H54 (cell line): ENCODE results near the gene PTPRG.

Source experiments
- DNase-seq: peaks from one replicate; pipeline ENCODE4 v3.0.0; 2011; ENCODE audit warnings: low spot score, mixed read lengths; ENCODE audit not compliant: insufficient read length
- FAIRE-seq: peaks from 3 replicates; lab custom pipeline; 2011; peaks lifted over from hg19 to GRCh38; lab: Jason Lieb, UNC
- POLR2A ChIP-seq: IDR thresholded peaks from 2 replicates; pipeline ENCODE4 v1.6.1; 2011; ENCODE audit warnings: low read depth, mild to moderate bottlenecking, low read length

PTPRG gene

DNA sequence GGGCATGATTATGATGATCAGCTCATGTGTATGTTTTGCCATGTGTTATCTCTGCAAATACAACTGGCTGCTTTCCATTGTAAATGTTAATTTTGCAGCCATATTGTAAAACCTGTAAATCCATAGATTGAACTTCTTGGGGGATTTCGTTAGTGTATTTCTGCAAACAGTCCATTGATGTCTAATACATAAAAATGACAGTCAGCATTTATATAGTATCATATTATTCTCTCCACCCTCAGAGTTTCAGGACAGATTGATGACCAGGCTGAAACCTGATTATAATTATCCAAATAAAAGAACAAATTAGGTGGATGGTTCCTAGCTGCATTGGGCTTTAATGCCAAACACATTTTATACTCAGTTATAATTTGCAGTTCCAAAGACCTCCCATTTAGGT, 535.1 kb downstream of the PTPRG start:
- TF ChIP-seq POLR2A = no peak
- DNase-seq = no peak
- no peak for FAIRE-seq

GRCh38 chr3:62097121-62097520, 535.8 kb downstream of the PTPRG start:
- TF ChIP-seq POLR2A = no peak
- no peak for FAIRE-seq
- no peak for DNase-seq

DNA sequence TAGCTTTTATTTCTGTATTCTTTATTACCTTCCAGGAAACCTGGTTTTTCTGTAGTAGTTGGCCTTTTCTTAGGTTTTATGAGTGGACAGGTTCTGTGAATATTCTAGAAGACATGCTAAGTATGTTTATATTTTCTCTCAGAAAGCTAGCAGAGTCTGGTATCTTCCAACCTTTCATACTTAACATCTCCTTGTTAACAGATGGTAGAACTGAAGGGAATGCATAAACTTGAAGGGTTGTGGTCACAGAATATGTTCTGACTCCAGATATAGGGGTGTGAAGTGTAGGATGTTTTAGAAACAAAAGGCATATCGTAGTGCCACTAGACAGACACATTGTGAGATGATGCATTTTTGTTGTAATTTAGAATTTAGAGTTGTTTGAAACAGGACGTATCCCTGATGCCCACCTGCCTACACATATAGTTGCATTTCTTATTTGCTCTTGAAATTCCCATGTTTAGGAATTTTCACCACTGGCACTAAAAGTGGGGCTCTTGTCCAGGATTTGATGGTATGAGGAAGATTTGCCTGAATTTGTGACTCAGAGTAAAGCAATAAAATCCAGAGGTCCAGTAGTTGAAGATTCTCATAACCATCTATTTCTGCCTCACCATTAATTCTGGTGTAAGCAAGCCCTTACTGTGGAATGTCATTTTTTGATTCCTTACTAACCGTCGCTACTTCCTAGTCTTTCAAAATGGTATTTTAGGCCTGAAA, 537.4 kb downstream of the PTPRG start:
- DNase-seq (no peak), FAIRE-seq (peak; percentile 68)
- TF ChIP-seq POLR2A = no peak

GRCh38 chr3:62100282-62100989, 539.1 kb downstream of the PTPRG start:
- no peak for DNase-seq
- no peak for TF ChIP-seq POLR2A
- FAIRE-seq = no peak

DNA sequence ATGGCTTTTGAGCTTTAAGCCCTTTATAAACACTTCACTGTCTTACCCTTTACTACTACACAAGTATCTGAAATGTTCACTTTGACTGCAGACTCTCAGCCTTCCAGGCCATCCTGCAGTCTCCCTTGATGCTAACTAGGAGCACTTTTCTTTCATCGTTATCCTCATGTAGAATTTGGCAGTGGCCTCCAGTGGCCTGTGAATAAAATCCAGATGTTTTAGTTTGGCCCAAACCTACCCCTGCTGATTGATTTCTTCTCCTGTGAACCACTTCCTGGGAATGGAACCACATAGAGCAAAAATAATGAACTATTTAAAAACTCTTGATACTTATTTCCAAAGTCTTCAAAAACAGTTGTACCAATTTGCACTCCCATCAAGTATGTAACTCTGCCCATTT, 540.1 kb downstream of the PTPRG start:
- DNase-seq = no peak

DNA sequence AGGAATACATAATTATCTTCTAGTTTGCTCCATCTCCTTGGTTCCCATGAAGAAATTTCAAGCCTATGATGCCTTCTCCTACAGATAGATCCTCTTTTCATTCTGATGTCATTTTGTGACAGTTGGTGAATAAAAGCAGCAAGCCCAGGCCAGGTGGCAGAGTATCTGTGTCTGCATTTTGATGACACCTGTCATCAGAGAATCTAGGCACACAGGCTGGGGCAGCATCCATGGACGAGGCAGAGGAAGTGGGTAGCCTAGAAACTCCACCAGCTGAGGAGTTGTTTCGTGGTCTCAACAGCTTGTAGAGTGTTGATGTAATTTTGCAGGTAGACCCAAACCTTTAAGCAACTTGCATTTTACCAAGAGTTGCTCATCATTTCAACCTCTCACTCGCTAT, 542.2 kb downstream of the PTPRG start:
- FAIRE-seq (no peak), DNase-seq (no peak)
- no peak for TF ChIP-seq POLR2A

More for the DNA sequence above, 540.1 kb downstream of the PTPRG start:
- TF ChIP-seq POLR2A = no peak
- FAIRE-seq = no peak

DNA sequence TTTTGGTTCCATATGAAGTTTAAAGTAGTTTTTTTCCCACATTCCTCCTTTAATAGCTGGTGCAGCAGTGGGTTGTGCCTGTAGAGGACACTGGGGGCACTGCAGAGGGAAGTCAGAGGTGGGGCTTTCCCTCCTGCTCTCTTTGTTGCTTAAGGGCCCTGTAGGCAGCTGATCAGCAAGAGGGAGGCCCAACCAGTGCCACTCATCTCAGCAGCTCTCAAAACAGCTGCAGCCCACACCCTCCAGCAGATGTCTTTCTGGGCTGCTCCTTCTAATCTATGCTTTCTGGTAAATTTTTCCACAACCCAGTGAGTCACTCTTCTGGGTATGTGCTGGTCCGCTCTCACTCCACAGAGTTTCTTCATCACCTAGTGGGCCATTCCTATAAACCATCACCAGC, 548.2 kb downstream of the PTPRG start:
- DNase-seq (peak; percentile 59), FAIRE-seq (peak; percentile 98)
- TF ChIP-seq POLR2A = no peak

- no peak for DNase-seq
- TF ChIP-seq POLR2A = no peak
- FAIRE-seq = peak; percentile 74
Measured at GRCh38 chr3:62110443-62111225, 549.3 kb downstream of the PTPRG start.

DNA sequence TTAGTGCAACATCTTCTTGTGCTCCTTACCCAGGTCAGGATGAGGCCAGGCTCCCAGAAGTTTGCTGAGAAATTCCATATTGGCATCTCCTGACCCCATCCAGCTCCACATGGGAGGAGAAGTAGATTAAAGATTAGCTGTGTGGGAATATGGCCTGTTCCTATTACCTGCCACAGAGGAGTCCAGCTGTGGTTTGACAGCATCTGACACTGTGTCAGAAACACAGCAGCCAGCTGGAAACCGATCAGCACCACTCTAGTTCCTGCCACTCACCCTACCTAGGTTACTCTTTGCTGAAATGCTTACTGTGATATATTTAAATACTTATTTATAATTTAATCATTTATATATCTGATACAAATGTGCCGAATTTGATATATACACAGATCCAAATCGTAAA, 551.7 kb downstream of the PTPRG start:
- no peak for TF ChIP-seq POLR2A
- DNase-seq (no peak), FAIRE-seq (no peak)

DNA sequence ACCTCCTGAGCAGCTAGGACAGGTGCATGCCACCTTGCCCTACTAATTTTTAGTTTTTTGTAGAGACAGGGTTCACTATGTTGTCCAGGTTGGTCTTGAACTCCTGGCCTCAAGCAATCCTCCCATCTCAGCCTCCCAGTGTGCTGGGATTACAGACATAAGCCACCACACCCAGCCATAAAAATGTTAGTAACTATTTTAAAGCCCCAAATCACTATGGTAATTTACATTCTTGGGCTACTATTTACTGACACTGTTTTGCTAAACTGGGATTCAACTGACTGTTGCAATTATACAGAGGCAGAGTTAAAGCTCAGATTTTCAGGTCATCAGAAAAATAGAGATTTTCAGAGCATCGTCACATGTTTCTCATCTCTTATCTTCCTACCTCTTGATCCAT, 553.4 kb downstream of the PTPRG start:
- TF ChIP-seq POLR2A = no peak
- DNase-seq (no peak), FAIRE-seq (no peak)

GRCh38 chr3:62117903-62118548, 556.7 kb downstream of the PTPRG start:
- FAIRE-seq (no peak), DNase-seq (no peak)
- no peak for TF ChIP-seq POLR2A

- FAIRE-seq (no peak), DNase-seq (no peak)
- no peak for TF ChIP-seq POLR2A
Measured at GRCh38 chr3:62119139-62119538, 557.8 kb downstream of the PTPRG start.

DNA sequence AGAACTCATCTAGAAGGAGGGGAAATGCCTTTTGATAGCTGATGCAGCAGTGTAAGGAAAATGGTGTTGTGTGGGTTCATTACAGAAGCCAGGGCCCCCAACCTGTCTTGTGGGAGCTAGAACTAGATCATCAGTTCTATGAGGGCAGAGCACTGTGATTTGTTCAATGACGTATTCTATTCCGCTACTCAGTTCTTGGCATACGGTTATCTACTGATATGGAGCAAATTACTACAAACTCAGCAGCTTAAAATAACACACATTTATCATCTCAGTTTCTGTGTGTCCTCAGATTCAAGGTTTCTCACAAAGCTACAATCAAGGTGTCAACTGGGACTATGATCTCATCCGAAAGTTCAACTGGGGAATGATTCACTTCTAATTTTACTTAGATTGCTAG, 561.4 kb downstream of the PTPRG start:
- TF ChIP-seq POLR2A = no peak
- DNase-seq (no peak), FAIRE-seq (no peak)

- no peak for TF ChIP-seq POLR2A
- DNase-seq (no peak), FAIRE-seq (no peak)
Measured at GRCh38 chr3:62125380-62125779, 564.0 kb downstream of the PTPRG start.

GRCh38 chr3:62127116-62127515, 565.7 kb downstream of the PTPRG start:
- no peak for FAIRE-seq
- DNase-seq = no peak
- no peak for TF ChIP-seq POLR2A
